Measurements from ENCODE around the gene DOC2B. TPM values are rescaled to one million over a fixed set of nuclear protein-coding genes. Genes with fewer than 3 reads are reported as not detected.
A peak's percentile ranks its signal among the peaks of the same experiment; 100 is the strongest.
"Not testable (repeated sequence)": the region's sequence is repeated elsewhere in the genome, so short reads cannot be mapped to it uniquely, and the experiment has no call there.

The DOC2B gene
- total and polyA plus RNA-seq, 2 experiments from 2014 or later: 0.42 to 3.8 TPM

GRCh38 chr17:137166-137807 is 44.2 kb downstream of the DOC2B start, which contains the start of gene SCGB1C2:
Gene SCGB1C2 (plus strand): TSS chr17:137569. CDS start chr17:137591, 22 bp downstream.
- H3F3A ChIP-seq (replicated peaks; ENCODE audit: low read depth); DNase-seq (ENCODE audit: low spot score); H3K9me2 ChIP-seq (ENCODE audit: insufficient read depth); H3K4me1 Mint-ChIP-seq; H2AFZ ChIP-seq; H3K4me3 ChIP-seq; H3K79me2 ChIP-seq (replicated peaks; ENCODE audit: insufficient read depth); ATAC-seq; H3K36me3 ChIP-seq (ENCODE audit: insufficient read depth); H3K27ac ChIP-seq (ENCODE audit: low read depth); H3K27ac Mint-ChIP-seq; H3K4me2 ChIP-seq; H3K4me1 ChIP-seq (ENCODE audit: insufficient read depth); H4K20me1 ChIP-seq (replicated peaks; ENCODE audit: insufficient read depth); H3K27me3 ChIP-seq (ENCODE audit: insufficient read depth); H3K27me3 Mint-ChIP-seq (ENCODE audit: insufficient read depth, low read depth, poor library complexity); H3K4me3 Mint-ChIP-seq: not testable (repeated sequence)
- Mint-ChIP-seq H3K9me3 (peaks cover 21% of the 10 kb centered on the region), H3K36me3 (ENCODE audit: low read depth) (peaks cover 10% of the 10 kb centered on the region; the same call in 2 of the 3 replicates)

GRCh38 chr17:136531-136930 is 44.9 kb downstream of the DOC2B start:
- H3K9me3 Mint-ChIP-seq: peaks cover 21% of the 10 kb centered on the region
- DNase-seq (ENCODE audit: low spot score); H3K4me2 ChIP-seq; H3K27ac ChIP-seq (ENCODE audit: low read depth); H3K79me2 ChIP-seq (replicated peaks; ENCODE audit: insufficient read depth); H3K36me3 Mint-ChIP-seq (ENCODE audit: low read depth); H4K20me1 ChIP-seq (replicated peaks; ENCODE audit: insufficient read depth); H3K4me1 ChIP-seq (ENCODE audit: insufficient read depth); H3K27me3 Mint-ChIP-seq (ENCODE audit: insufficient read depth, low read depth, poor library complexity); H3K27me3 ChIP-seq (ENCODE audit: insufficient read depth); H3K4me3 ChIP-seq; H3F3A ChIP-seq (replicated peaks; ENCODE audit: low read depth); H3K4me3 Mint-ChIP-seq; H3K4me1 Mint-ChIP-seq; H3K27ac Mint-ChIP-seq; H3K9me2 ChIP-seq (ENCODE audit: insufficient read depth); H2AFZ ChIP-seq; H3K36me3 ChIP-seq (ENCODE audit: insufficient read depth): not testable (repeated sequence)
- ATAC-seq: peak; percentile 98
- peak; percentile 26 to 59 for TF ChIP-seq CTCF (conservative IDR thresholded peaks at IDR 0.05; ENCODE audit: low read depth in 2 of 2)

- H3K4me3 ChIP-seq; H3K36me3 ChIP-seq (ENCODE audit: insufficient read depth); H3K9me2 ChIP-seq (ENCODE audit: insufficient read depth); H3K4me2 ChIP-seq; DNase-seq (ENCODE audit: low spot score); H3K27me3 ChIP-seq (ENCODE audit: insufficient read depth); H3K36me3 Mint-ChIP-seq (ENCODE audit: low read depth); H3K79me2 ChIP-seq (replicated peaks; ENCODE audit: insufficient read depth); H3K4me1 ChIP-seq (ENCODE audit: insufficient read depth); H4K20me1 ChIP-seq (replicated peaks; ENCODE audit: insufficient read depth); H3K4me3 Mint-ChIP-seq; H3K4me1 Mint-ChIP-seq; H3K27ac Mint-ChIP-seq; ATAC-seq; H2AFZ ChIP-seq; H3K27me3 Mint-ChIP-seq (ENCODE audit: insufficient read depth, low read depth, poor library complexity); H3F3A ChIP-seq (replicated peaks; ENCODE audit: low read depth); H3K27ac ChIP-seq (ENCODE audit: low read depth): not testable (repeated sequence)
- peaks cover 21% of the 10 kb centered on the region for H3K9me3 Mint-ChIP-seq
Observed at GRCh38 chr17:135895-136294, 45.6 kb downstream of the DOC2B start.

GRCh38 chr17:135022-135421 is 46.4 kb downstream of the DOC2B start:
- not testable (repeated sequence) for H3K79me2 ChIP-seq (replicated peaks; ENCODE audit: insufficient read depth); DNase-seq (ENCODE audit: low spot score); H3F3A ChIP-seq (replicated peaks; ENCODE audit: low read depth); H3K4me1 Mint-ChIP-seq; H3K36me3 Mint-ChIP-seq (ENCODE audit: low read depth); H3K4me2 ChIP-seq; H3K9me2 ChIP-seq (ENCODE audit: insufficient read depth); H3K27me3 ChIP-seq (ENCODE audit: insufficient read depth); H3K4me3 ChIP-seq; H3K4me1 ChIP-seq (ENCODE audit: insufficient read depth); H3K27me3 Mint-ChIP-seq (ENCODE audit: insufficient read depth, low read depth, poor library complexity); H3K27ac ChIP-seq (ENCODE audit: low read depth); H3K4me3 Mint-ChIP-seq; ATAC-seq; H2AFZ ChIP-seq; H3K36me3 ChIP-seq (ENCODE audit: insufficient read depth); H3K27ac Mint-ChIP-seq; H4K20me1 ChIP-seq (replicated peaks; ENCODE audit: insufficient read depth)
- H3K9me3 Mint-ChIP-seq: peaks cover 21% of the 10 kb centered on the region

Data from GM23338 (cell line).